HepG2 (cell line): ENCODE measurements around the gene HPS1. TPM values are rescaled to one million over a fixed set of nuclear protein-coding genes. Genes with fewer than 3 reads are reported as not detected.

ENCODE experiments used
- ATAC-seq: fragments of 200-7000 bp; cut with Tn5 transposase; 3 replicates; pipeline ENCODE4 v1.9.1; 2020; ENCODE audit warnings: mild to moderate bottlenecking, moderate library complexity
- BruUV-seq: library from RNA; stranded (reverse); fragments of 400-500 nt; replicated peaks from 2 replicates; lab custom pipeline; 2021; lab: Mats Ljungman, UMichigan
- CTCF ChIA-PET: fragments of 300-600 bp; formaldehyde crosslinking; extraction: SDS; loops from one replicate; lab custom pipeline; 2021; ENCODE audit warnings: low total read pairs, inconsistent platforms, low intra/inter-chr PET ratio; lab: Yijun Ruan, JAX
- POLR2A ChIA-PET: fragments of 350-600 bp; sonication (Branson Sonifier 250); formaldehyde crosslinking; loops from one replicate; lab custom pipeline; 2020; ENCODE audit warnings: antibody characterized with exemption, inconsistent platforms; lab: Yijun Ruan, JAX
- DNase-seq: peaks from one replicate; pipeline ENCODE4 v3.0.0-alpha.2; 2015; ENCODE audit warnings: low spot score
- FAIRE-seq: peaks from 3 replicates; lab custom pipeline; 2011; peaks lifted over from hg19 to GRCh38; lab: Jason Lieb, UNC
- H2AFZ ChIP-seq: one replicate; pipeline ENCODE4 v1.6.1; 2011; ENCODE audit warnings: low read length, inconsistent platforms
- H3K27ac ChIP-seq: fragments of 300-600 bp; 3 replicates; pipeline ENCODE4 v1.8.0; 2011; ENCODE audit warnings: mixed run types, mild to moderate bottlenecking, mixed read lengths, low read length, inconsistent platforms; ENCODE audit not compliant: insufficient read depth; ENCODE audit errors: extremely low read length
- H3K27me3 ChIP-seq, 2 experiments: fragments of 200-600 bp in 1 of 2; 2 replicates in 1 of 2; 3 replicates in 1 of 2; pipeline versions ENCODE4 v1.6.0 to v1.8.0; 2011; ENCODE audit warnings: low read length in 2 of 2, mild to moderate bottlenecking in 2 of 2, moderate library complexity in 2 of 2, inconsistent platforms in 1 of 2; ENCODE audit not compliant: insufficient read depth in 2 of 2, control insufficient read depth in 1 of 2
- H3K36me3 ChIP-seq, 2 experiments: fragments of 200-600 bp in 1 of 2; replicated peaks in 1 of 2; 2 replicates in 1 of 2; 3 replicates in 1 of 2; pipeline versions ENCODE4 v1.5.1 to v1.8.0; 2011; ENCODE audit warnings: low read length in 2 of 2, inconsistent platforms in 1 of 2; ENCODE audit not compliant: insufficient read depth in 2 of 2, control insufficient read depth in 1 of 2
- H3K4me1 ChIP-seq: 2 replicates; pipeline ENCODE4 v1.5.1; 2012; ENCODE audit warnings: low read length, inconsistent platforms; ENCODE audit not compliant: insufficient read depth
- H3K4me2 ChIP-seq: 2 replicates; pipeline ENCODE4 v1.6.0; 2011; ENCODE audit warnings: low read depth, low read length, inconsistent platforms
- H3K4me3 ChIP-seq, 3 experiments: fragments of 200-600 bp in 1 of 3; sonication (generic), shearing (Covaris generic) in 1 of 3; replicated peaks in 1 of 3; 2 replicates each; pipeline ENCODE4 v1.5.1; 2011 to 2016; ENCODE audit warnings: low read length in 3 of 3, inconsistent platforms in 2 of 3, low read depth in 2 of 3, mild to moderate bottlenecking in 2 of 3, control low read depth in 1 of 3, mixed read lengths in 1 of 3; ENCODE audit not compliant: insufficient read depth in 1 of 3
- H3K79me2 ChIP-seq: one replicate; pipeline ENCODE4 v1.6.1; 2011; ENCODE audit warnings: low read length, inconsistent platforms; ENCODE audit not compliant: insufficient read depth
- H3K9ac ChIP-seq: 2 replicates; pipeline ENCODE4 v1.6.0; 2011; ENCODE audit warnings: mild to moderate bottlenecking, low read depth, low read length, inconsistent platforms; ENCODE audit not compliant: insufficient read depth
- H3K9me3 ChIP-seq: 2 replicates; pipeline ENCODE4 v1.5.1; 2012; ENCODE audit warnings: mild to moderate bottlenecking, low read length
- H4K20me1 ChIP-seq: 2 replicates; pipeline ENCODE4 v1.6.0; 2011; ENCODE audit warnings: inconsistent platforms, mild to moderate bottlenecking, low read length, moderate library complexity; ENCODE audit not compliant: insufficient read depth
- EHMT2 ChIP-seq: fragments of 200-600 bp; sonication (generic); IDR thresholded peaks from 2 replicates; pipeline ENCODE4 v1.7.0; 2017; ENCODE audit warnings: antibody characterized with exemption, low read depth, low read length, borderline replicate concordance
- FOXO1 ChIP-seq: sonication (generic); formaldehyde crosslinking; IDR thresholded peaks from 2 replicates; pipeline ENCODE4 v1.4.0; 2020; ENCODE audit warnings: missing genetic modification reagents
- MEIS2 ChIP-seq: sonication (generic); formaldehyde crosslinking; IDR thresholded peaks from 2 replicates; pipeline ENCODE4 v1.9.0; 2021; ENCODE audit warnings: mild to moderate bottlenecking, missing genetic modification reagents
- NFYB ChIP-seq: sonication (generic); formaldehyde crosslinking; IDR thresholded peaks from 2 replicates; pipeline ENCODE4 v1.4.0; 2020; ENCODE audit warnings: missing genetic modification reagents
- ZNF260 ChIP-seq: sonication (generic); formaldehyde crosslinking; IDR thresholded peaks from 2 replicates; pipeline ENCODE4 v1.4.0; 2020; ENCODE audit warnings: missing genetic modification reagents, low read depth, mild to moderate bottlenecking, borderline replicate concordance
- ZNF44 ChIP-seq: sonication (generic); formaldehyde crosslinking; IDR thresholded peaks from 2 replicates; pipeline ENCODE4 v1.5.1; 2020; ENCODE audit warnings: mild to moderate bottlenecking, missing genetic modification reagents
- ZNF546 ChIP-seq: sonication (generic); formaldehyde crosslinking; conservative IDR thresholded peaks from 2 replicates; pipeline ENCODE4 v1.8.1; 2023; ENCODE audit warnings: mild to moderate bottlenecking, missing genetic modification reagents
- ZNF670 ChIP-seq: sonication (generic); formaldehyde crosslinking; IDR thresholded peaks from 2 replicates; pipeline ENCODE4 v1.8.0; 2022; ENCODE audit warnings: mild to moderate bottlenecking, missing genetic modification reagents, borderline replicate concordance
- WGBS: methylation state at CpG from one replicate; pipeline ENCODE4 v1.1.6; 2017; ENCODE audit warnings: low lambda C conversion rate; 5-methylcytosine and 5-hydroxymethylcytosine counted together
- in situ Hi-C: cut with HindIII; loops from 2 replicates; pipeline ENCODE4 v1.10.0; 2017; ENCODE audit warnings: low pct_unique_long_range_greater_than_20kb; ENCODE audit not compliant: extremely low pct_ligation_motif_present
- intact Hi-C: fragments of 100-400 bp; cut with micrococcal nuclease; formaldehyde crosslinking; loops from one replicate; pipeline ENCODE4 v1.10.0; 2022; ENCODE audit not compliant: unreplicated experiment
- polyA plus RNA-seq, 8 experiments: library from polyadenylated mRNA; depleted of rRNA in 3 of 8; stranded (reverse) in 7 of 8; unstranded in 1 of 8; fragments of >200 nt; fragmentation: Illumina TruSeq in 4 of 8; extraction: Trizol in 4 of 8; gene quantifications; 2 replicates each; pipeline versions ENCODE4 v1.2.1 to v1.2.3, GENCODE V29; 2011 to 2016; ENCODE audit warnings: low read depth in 4 of 8, missing spikeins in 1 of 8, mixed read lengths in 1 of 8; ENCODE audit not compliant: insufficient read depth in 1 of 8
- total RNA-seq, 5 experiments: library from RNA; depleted of rRNA; stranded (reverse); fragments of >200 nt; fragmentation: Illumina TruSeq; extraction: Trizol; gene quantifications; 2 replicates each; pipeline ENCODE4 v1.2.3, GENCODE V29; 2016; ENCODE audit warnings: low read depth in 1 of 5
- TF ChIP-seq, protein P1 (sequence below): sonication (generic); formaldehyde crosslinking; IDR thresholded peaks from 2 replicates; pipeline ENCODE4 v1.4.0; 2020; ENCODE audit warnings: mild to moderate bottlenecking, missing genetic modification reagents
- TF ChIP-seq, protein P2 (sequence below): IDR thresholded peaks from 2 replicates; pipeline ENCODE4 v1.6.1; 2016; ENCODE audit warnings: low read depth, borderline replicate concordance

Gene HPS1
- total and polyA plus RNA-seq, 2 of the 13 experiments (the other 11 are each of a cell fraction or from before 2014, with no cell fraction given): 24.6 to 25.8 TPM

DNA sequence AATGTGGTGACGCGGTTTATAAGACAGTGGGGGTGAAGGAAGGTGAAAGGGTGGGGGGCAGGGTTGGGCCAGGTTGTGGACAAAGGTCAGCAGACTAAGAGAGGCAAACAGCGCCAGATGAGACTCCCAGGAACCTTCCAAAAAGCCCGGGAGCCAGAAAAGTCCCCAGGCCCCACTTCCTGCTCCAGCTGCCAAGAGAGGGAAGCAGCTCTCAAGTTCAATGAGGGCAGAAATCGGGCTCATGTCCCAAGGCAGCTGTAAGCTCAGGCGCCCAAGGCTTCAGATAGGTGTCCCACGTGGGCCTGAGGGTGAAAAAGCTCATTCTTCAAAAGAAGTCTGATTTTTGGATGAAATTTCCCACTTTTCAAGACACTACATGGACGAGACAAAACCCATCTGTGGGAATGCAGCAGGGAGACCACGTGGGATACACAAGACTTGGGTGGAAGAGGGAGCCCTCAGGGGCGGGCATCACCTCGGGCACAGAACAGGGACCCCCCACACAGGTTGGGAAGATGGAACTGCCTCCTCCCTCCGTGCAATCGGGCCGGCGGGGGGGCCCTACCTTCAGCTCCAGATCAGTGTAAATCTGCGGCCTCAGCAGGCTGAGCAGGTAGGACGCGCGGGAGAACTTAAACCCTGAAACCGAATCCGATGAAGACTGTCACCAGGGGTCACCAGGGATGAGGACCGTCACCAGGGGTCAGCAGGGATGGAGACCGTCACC, 39.6 kb downstream of the HPS1 start:
- no peak overlapping the region for H3K4me3 ChIP-seq
- no peaks in the 10 kb centered on the region for H3K9me3 ChIP-seq
- TF ChIP-seq ZNF44 (CRISPR knock-in tag) (no peak), ZNF546 (CRISPR knock-in tag) (no peak), MEIS2 (no peak), ZNF670 (CRISPR knock-in tag) (no peak), FOXO1 (CRISPR knock-in tag) (no peak), NFYB (CRISPR knock-in tag) (no peak), ZNF260 (CRISPR knock-in tag) (no peak), EHMT2 (no peak)
- TF ChIP-seq, protein P1, sequence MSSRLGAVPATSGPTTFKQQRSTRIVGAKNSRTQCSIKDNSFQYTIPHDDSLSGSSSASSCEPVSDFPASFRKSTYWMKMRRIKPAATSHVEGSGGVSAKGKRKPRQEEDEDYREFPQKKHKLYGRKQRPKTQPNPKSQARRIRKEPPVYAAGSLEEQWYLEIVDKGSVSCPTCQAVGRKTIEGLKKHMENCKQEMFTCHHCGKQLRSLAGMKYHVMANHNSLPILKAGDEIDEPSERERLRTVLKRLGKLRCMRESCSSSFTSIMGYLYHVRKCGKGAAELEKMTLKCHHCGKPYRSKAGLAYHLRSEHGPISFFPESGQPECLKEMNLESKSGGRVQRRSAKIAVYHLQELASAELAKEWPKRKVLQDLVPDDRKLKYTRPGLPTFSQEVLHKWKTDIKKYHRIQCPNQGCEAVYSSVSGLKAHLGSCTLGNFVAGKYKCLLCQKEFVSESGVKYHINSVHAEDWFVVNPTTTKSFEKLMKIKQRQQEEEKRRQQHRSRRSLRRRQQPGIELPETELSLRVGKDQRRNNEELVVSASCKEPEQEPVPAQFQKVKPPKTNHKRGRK (CRISPR knock-in tag): no peak
- TF ChIP-seq, protein P2, sequence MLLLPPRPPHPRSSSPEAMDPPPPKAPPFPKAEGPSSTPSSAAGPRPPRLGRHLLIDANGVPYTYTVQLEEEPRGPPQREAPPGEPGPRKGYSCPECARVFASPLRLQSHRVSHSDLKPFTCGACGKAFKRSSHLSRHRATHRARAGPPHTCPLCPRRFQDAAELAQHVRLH (CRISPR knock-in tag): no peak
- H3K4me2 ChIP-seq: no peak overlapping the region
- ChIA-PET CTCF (no interaction called here), POLR2A (interaction anchor here (1.3 kb wide), 1 partner anchor 7 kb away, joined by 4 read pairs; no protein-coding TSS in a partner anchor)
- no peaks in the 10 kb centered on the region for H3K79me2 ChIP-seq
- ATAC-seq (no peak), DNase-seq (no peak), FAIRE-seq (no peak)
- H3K9ac ChIP-seq: no peak overlapping the region
- WGBS: 75% methylated on average over 21 of the region's 23 CpGs
- H3K36me3 ChIP-seq: no peaks in the 10 kb centered on the region
- no peaks in the 10 kb centered on the region for H3K27me3 ChIP-seq
- H3K27ac ChIP-seq: no peak overlapping the region
- H4K20me1 ChIP-seq: no peaks in the 10 kb centered on the region
- no TSS peak for BruUV-seq
- no peak overlapping the region for H2AFZ ChIP-seq
- in situ Hi-C loops (no loop called here), intact Hi-C loops (no loop called here)
- no peaks in the 10 kb centered on the region for H3K4me1 ChIP-seq
